Coronary artery (tissue), 2 donors: ENCODE data around the gene TMEM132C.

Experiments used
- DNase-seq: peaks from one replicate; pipeline ENCODE4 v3.0.0-alpha.2; 2017; ENCODE audit warnings: low spot score
- H3K27ac ChIP-seq, 2 donors: fragments of 200-600 bp; sonication (generic); one replicate each; pipeline ENCODE4 v1.5.1; 2016 to 2019
- H3K4me3 ChIP-seq: fragments of 200-600 bp; sonication (generic); 2 replicates; pipeline ENCODE4 v1.5.1; 2016; ENCODE audit warnings: mild to moderate bottlenecking, moderate library complexity
- CTCF ChIP-seq: fragments of 200-600 bp; sonication (generic); IDR thresholded peaks from one replicate; pipeline ENCODE4 v1.5.1; 2019; ENCODE audit warnings: antibody characterized with exemption

TMEM132C gene

DNA sequence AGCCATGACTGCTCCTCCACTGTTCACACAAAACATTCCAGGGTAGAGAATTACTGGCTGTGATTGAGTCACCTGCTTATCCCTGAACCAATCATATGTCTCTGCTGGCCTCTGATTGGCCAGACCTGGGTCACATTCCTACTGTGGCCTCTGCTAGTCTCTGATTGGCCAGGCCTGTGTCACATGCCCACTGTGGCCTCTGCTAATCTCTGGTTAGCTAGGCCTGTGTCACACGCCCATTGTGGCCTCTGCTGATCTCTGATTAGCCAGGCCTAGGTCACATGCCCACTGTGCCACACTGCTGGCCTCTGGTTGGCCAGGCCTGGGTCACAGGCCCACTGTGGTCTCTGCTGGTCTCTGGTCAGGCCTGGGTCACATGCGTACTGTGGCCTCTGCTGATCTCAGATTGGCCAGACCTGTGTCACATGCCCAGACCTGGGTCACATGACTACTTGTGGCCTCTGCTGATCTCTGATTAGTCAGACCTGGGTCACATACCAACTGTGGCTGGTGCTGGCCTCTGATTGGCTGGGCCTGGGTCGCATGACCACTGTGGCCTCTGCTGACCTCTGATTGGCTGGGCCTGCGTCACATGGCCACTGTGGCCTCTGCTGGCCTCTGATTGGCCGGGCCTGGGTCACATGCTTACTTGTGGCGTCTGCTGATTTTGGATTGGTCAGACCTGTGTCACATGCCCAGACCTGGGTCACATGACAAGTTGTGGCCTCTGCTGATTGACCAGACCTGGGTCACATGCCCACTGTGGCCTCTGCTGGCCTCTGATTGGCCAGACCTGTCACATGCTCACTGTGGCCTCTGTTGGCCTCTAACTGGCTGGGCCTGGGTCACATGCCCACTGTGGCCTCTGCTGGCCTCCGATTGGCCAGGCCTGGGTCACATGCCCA lies 305.2 kb downstream of the TMEM132C start:
- no peak for DNase-seq
- Histone ChIP-seq H3K27ac (no peak overlapping the region), H3K4me3 (no peak overlapping the region)
- no peak for TF ChIP-seq CTCF

- no peak for DNase-seq
- H3K27ac ChIP-seq: no peak overlapping the region
- no peak for TF ChIP-seq CTCF
- no peak overlapping the region for H3K4me3 ChIP-seq
Measured at GRCh38 chr12:128573907-128574306, 306.9 kb downstream of the TMEM132C start.

GRCh38 chr12:128578045-128578444 lies 311.1 kb downstream of the TMEM132C start:
- DNase-seq: no peak
- H3K4me3 ChIP-seq: no peak overlapping the region
- no peak for TF ChIP-seq CTCF
- H3K27ac ChIP-seq: no peak overlapping the region

GRCh38 chr12:128581321-128581761 lies 314.4 kb downstream of the TMEM132C start:
- TF ChIP-seq CTCF: no peak
- H3K27ac ChIP-seq: no peak overlapping the region
- H3K4me3 ChIP-seq: no peak overlapping the region
- no peak for DNase-seq

DNA sequence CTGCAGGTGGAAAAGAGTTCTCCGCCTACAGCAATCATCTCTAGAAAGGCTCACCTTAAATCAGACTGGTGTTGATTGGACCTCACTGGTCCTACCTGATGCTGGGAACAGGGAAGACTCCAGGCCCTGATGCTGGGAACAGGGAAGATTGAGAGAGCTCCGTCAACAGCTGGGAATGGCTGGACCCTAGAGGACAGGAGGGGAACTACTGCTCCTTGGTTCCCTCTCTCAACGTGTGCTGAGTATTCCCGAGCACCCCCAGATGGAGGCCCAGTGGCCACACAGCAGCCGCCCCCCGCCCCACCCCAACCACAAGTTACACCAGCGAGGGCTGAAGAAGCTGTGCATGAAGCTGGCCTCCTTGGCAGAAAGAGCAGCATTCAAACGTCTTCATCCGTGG lies 316.5 kb downstream of the TMEM132C start:
- Histone ChIP-seq H3K4me3 (no peak overlapping the region), H3K27ac (no peak overlapping the region)
- DNase-seq: no peak
- TF ChIP-seq CTCF: no peak

DNA sequence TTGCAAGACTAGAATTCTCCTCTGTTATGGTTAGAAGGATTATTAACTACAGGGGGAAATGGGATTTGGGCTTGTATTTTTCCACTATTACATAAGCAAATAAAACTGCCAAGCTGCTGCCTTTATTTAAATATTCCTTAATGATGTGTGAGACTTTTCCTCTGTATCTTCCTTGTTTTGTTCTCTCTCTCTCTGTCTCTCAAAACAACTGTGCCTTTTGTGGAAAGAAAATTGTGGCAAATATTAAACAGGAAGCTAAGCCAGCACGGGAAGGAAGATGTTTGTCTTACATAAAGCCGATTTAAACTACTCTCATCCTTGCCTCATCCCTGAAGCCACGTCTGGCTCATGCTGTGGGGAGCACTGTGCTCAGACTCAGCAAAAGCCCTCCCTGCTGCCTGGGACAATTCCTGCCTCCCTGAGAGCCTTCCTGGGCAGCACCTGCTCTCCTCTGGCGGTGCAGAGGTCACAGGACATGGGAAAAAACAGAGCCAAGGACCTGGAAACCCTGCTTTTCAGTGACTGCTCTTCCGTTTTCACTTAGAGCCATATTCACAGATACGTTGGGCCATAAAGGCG lies 319.6 kb downstream of the TMEM132C start:
- no peak overlapping the region for H3K27ac ChIP-seq
- no peak for DNase-seq
- no peak overlapping the region for H3K4me3 ChIP-seq
- TF ChIP-seq CTCF: no peak

- H3K27ac ChIP-seq: no peak overlapping the region
- H3K4me3 ChIP-seq: no peak overlapping the region
- no peak for TF ChIP-seq CTCF
- no peak for DNase-seq
Measured at GRCh38 chr12:128587918-128588317, 320.9 kb downstream of the TMEM132C start.
